Measurements from ENCODE around the gene NAGPA.

NAGPA gene

GRCh38 chr16:4989391-4990006, 44.2 kb downstream of the NAGPA start:
- TF ChIP-seq CTCF (IDR thresholded peaks at IDR 0.05; ENCODE audit: control insufficient read depth, insufficient read depth, low read depth, low read length, missing control alignments), result no peak
- no peak for DNase-seq (ENCODE audit: low read depth)
- no peak overlapping the region for H3K4me3 ChIP-seq (ENCODE audit: control insufficient read depth, low read depth, low read length)

- DNase-seq (ENCODE audit: low read depth), result no peak
- H3K4me3 ChIP-seq (ENCODE audit: control insufficient read depth, low read depth, low read length), result no peak overlapping the region
- TF ChIP-seq CTCF (IDR thresholded peaks at IDR 0.05; ENCODE audit: control insufficient read depth, insufficient read depth, low read depth, low read length, missing control alignments), result no peak
Measured at GRCh38 chr16:4988647-4989046, 45.1 kb downstream of the NAGPA start.

- H3K4me3 ChIP-seq (ENCODE audit: control insufficient read depth, low read depth, low read length), result no peak overlapping the region
- DNase-seq (ENCODE audit: low read depth), result no peak
- no peak for TF ChIP-seq CTCF (IDR thresholded peaks at IDR 0.05; ENCODE audit: control insufficient read depth, insufficient read depth, low read depth, low read length, missing control alignments)
Measured at GRCh38 chr16:4987580-4988374, 46.0 kb downstream of the NAGPA start.

- no peak overlapping the region for H3K4me3 ChIP-seq (ENCODE audit: control insufficient read depth, low read depth, low read length)
- no peak for TF ChIP-seq CTCF (IDR thresholded peaks at IDR 0.05; ENCODE audit: control insufficient read depth, insufficient read depth, low read depth, low read length, missing control alignments)
- DNase-seq (ENCODE audit: low read depth), result no peak
Measured at GRCh38 chr16:4987250-4987579, 46.5 kb downstream of the NAGPA start.

- no peak for TF ChIP-seq CTCF (IDR thresholded peaks at IDR 0.05; ENCODE audit: control insufficient read depth, insufficient read depth, low read depth, low read length, missing control alignments)
- DNase-seq (ENCODE audit: low read depth), result no peak
- no peak overlapping the region for H3K4me3 ChIP-seq (ENCODE audit: control insufficient read depth, low read depth, low read length)
Measured at GRCh38 chr16:4984174-4984990, 49.4 kb downstream of the NAGPA start.

- H3K4me3 ChIP-seq (ENCODE audit: control insufficient read depth, low read depth, low read length), result no peak overlapping the region
- DNase-seq (ENCODE audit: low read depth), result no peak
- TF ChIP-seq CTCF (IDR thresholded peaks at IDR 0.05; ENCODE audit: control insufficient read depth, insufficient read depth, low read depth, low read length, missing control alignments), result no peak
Measured at GRCh38 chr16:4982056-4982867, 51.5 kb downstream of the NAGPA start.
